GM21619 (cell line): ENCODE results near the gene KLK15.
A peak's percentile ranks its signal among the peaks of the same experiment; 100 is the strongest.
"Not testable (repeated sequence)": the region's sequence is repeated elsewhere in the genome, so short reads cannot be mapped to it uniquely, and the experiment has no call there.

ENCODE experiments used
- ATAC-seq: cut with Tn5 transposase; IDR thresholded peaks from one replicate; pipeline ENCODE4 v1.9.1; 2021; ENCODE audit not compliant: unreplicated experiment

The KLK15 gene

DNA sequence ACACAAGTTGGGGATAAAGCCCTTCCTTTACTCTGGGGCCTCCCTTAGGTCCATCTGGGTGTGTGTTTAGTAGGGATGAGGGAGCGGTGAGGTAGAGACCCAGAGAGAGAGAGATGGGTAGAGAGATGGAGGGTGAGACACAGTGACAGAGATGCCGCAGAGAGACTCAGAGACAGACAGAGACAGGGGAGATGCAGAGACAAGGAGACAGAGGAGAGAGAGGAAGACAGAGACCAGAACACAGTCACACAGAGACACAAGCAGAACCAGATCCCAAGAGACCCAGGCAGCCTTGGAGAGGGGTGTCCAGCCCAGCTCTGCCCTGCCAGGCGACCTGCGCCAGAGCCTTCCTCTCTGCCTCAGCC is 12.1 kb downstream of the KLK15 start:
- ATAC-seq: no peak

DNA sequence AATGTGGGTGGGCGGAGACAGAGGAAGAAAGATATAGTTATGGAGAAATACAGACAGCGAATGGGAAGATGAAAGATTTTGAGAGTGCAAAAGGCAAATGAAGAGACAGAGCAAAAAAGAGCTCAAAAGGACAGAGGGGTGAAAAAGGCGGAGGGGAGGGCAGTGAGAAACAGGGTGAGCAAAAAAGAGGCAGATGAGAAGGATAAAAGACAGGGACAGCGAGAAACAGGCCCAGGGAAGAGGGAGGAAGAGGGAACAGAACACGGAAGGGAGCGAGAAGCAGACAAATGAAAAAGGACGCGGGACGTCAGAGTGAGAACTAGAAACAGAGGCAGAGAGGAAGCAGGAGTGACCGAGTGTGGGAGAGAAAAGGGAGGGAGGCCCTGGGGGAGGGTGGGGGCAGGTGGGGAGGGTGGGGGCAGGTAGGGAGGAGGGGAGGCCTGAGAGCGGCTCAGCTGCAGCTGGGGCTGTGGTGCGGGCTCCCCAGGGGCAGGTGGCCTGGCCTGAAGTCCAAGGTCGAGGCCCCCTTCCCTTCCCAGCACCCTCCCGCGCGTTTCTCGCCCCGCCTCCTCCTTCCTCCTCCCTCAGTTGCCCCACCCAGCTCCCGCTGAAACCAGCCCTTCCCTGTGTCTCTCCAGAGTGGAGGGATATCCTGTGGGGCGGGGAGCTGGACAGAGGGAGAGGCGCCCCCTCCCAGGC is 12.7 kb downstream of the KLK15 start:
- no peak for ATAC-seq

DNA sequence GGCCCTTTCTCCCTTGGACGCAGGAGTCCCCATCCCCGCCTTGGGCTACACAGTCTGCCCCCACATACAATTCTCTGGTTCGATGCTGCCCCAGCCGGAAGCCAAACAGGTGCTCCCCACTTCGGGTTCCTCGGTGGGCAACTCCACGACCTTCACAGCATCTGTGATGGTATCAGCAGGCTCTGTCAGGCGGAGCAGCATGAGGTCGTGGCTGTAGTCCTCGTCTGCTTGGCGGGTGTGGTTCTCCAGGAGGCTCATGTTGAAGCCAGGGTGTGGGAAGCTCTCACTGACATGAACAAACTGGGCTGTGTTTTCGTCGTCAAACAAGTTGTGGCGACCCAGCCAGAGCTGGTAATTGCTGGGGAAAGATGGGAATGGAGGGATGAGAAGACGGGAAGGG is 13.3 kb downstream of the KLK15 start:
- no peak for ATAC-seq

- no peak for ATAC-seq
Measured at GRCh38 chr19:50819636-50820035, 13.7 kb downstream of the KLK15 start.

DNA sequence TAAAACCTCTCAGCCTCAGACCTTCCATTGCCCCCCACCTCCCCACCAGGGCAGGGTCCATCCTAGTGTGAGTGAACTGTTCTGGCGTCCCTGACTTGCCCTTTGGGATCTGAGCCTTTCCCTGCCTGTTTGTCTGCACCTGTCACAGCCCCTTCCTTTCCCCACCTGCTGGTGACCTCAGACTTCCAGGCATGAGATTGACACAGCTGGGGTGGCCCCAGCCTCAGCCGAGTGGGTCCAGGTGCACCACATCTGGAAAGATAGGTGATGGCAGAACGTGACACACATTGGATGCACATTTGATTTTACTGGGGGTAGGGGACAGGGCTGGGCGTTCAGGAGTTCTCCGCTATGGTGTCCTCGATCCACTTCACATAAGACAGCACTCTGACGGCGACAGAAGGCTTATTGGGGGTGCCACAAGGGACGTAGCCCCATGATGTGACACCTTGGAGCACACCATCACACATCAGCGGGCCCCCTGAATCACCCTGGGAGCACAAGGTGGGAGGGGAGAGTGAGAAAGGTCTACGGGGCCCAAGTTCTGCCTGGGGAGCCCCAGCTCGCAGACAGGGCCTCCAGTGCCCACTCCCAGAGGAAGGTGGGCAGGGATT is 14.4 kb downstream of the KLK15 start:
- no peak for ATAC-seq

- ATAC-seq: peak; percentile 45
Measured at GRCh38 chr19:50817941-50818858, 15.2 kb downstream of the KLK15 start.

DNA sequence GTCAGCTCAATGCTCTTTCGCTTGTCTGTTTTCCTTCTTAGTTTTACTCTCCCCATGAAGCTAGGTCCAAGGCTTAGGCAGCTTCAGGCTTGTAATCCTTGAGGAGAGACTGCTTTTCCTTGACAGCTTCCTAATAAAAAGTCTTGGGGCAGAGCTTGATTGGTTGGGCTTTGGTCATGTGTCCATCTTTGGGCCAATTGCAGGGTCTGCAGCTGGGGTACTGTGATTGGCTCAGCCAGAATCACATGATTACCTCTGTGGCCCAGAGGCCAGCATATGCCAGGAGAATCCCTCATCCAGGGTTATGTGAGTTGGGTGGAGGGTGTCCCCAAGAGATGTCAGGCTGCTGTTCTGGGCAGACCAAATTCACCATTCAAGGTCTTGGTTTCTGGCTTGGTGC is 17.9 kb downstream of the KLK15 start:
- no peak for ATAC-seq

DNA sequence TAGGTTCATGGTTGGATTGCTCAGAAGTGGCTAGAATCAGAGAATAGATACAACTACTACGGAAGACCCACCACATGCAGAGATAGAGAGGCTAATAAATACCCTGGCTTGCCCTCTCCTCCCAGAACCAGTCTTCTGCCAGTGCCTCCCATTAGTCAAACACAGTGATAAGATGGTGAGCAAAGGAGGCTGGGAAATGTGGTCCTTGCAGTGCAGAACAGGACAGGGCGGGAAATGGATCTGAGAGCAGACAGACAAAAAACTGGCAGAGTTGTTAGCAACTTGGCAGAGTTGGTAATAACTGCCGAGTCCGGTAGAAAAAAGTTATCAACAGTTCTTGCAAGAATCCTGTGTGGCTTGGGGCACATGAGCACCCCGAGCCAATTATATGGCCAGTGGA is 18.5 kb downstream of the KLK15 start:
- no peak for ATAC-seq

GRCh38 chr19:50812474-50812873 is 20.9 kb downstream of the KLK15 start:
- ATAC-seq: no peak

DNA sequence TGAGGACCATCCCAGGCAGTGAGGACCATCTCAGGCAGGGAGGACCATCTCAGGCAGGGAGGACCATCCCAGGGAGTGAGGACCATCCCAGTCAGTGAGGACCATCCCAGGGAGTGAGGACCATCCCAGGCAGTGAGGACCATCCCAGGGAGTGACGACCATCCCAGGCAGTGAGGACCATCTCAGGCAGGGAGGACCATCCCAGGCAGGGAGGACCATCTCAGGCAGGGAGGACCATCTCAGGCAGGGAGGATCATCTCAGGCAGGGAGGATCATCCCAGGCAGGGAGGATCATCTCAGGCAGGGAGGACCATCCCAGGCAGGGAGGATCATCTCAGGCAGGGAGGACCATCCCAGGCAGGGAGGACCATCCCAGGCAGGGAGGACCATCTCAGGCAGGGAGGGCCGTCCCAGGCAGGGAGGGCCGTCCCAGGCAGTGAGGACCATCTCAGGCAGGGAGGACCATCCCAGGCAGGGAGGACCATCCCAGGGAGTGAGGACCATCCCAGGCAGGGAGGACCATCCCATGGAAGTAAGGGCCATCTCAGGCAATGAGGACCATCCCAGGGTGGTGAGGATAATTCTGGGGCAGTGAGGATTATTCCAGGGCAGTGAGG is 21.6 kb downstream of the KLK15 start:
- not testable (repeated sequence) for ATAC-seq

- ATAC-seq: no peak
Measured at GRCh38 chr19:50808856-50809255, 24.5 kb downstream of the KLK15 start.

DNA sequence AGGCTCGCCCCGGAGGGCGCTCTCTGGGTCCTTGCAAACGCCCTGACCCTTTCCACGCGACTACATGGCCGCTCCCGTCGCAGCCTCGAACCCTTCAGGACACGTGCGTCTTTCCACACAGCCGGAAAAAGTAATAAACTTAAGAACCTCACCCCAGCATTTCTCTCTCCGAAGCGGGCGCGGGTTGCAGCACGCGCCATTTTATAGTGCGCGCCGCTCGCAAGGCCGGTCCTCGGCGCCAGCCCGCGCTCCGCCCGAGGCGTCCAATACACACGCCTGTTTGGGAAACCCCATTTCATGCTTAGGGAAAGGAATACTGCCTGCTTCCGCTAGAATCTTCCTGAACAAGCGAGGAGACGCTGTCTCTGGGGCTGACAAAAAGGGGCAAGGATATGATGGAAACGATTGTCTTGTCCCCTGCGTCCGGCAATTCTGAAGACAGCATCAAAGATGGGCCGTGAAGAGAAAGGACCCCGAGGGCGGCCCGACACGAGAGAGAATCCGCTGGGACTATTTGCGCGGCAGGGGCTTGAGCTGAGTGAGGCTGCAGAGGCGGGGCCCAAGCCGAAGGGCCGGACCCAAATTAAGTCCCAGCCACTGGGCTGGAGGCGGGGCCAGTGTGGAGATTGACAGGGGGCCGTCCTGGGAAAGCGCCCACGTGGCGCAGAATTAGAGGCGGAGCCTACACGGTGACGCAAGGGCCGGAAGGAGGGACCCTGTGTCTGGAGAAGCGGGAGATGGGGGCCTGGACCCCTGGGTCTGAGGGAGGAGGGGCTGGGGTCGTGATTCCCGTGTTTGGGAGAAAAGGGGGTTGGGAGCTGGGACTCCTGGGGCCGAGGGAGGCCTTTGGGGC is 28.7 kb downstream of the KLK15 start:
- peak; percentile 86 for ATAC-seq

DNA sequence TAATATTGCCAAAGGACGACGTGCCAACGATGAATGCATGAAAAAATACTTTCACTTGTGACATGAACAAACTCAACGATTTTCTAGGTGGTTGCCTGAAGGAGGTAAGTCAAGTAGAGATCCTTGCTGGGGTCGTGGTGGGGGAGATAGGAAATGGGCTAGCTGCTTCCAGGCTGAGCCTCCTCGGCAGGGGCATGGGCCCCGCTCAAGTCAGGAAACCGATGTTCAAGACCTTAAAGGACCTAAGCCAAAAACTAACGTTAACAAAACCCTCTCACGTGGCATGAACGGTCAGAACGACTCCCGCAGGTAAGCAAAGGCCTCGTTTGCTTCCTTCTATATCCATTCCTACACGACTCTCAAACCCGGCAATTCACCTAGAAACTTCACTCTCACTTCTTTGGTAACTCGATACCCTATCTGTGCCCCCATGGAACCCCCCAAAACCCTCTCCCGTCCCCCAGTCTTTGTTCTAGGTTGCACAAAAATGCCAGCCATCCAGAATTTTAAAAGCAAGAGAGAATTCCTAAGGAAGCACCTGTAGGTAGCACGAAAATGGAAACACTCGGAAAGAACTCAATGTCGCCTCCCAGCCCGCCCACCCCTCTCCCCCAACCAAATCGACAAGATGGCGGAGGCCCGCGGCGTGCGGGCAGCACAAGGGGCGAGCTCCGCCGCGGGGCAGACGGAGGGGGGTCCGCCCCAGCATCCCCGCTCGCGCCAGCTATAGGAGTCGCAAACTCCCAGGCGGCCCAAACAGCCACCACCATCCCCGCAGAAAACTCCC is 29.5 kb downstream of the KLK15 start:
- ATAC-seq: peak; percentile 5

DNA sequence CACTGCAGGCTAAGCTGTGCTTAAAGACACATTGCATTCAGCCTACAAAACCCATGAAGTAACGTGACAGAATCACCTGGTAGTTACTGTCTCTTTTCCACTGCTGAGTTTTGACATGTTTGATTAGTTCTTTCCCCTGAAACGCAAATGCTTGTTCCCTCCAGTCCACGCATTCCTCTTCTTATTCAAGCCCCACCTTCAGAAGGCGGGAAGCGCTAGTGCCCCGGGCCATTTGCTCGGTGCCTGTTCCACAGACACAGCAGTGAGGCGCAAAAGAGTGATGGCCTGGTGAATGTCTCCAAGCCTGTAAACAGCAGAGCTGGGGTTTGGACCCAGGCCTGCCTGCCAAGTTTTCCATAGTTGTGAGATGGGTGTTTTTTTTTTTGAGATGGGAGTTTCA is 32.3 kb downstream of the KLK15 start:
- no peak for ATAC-seq

DNA sequence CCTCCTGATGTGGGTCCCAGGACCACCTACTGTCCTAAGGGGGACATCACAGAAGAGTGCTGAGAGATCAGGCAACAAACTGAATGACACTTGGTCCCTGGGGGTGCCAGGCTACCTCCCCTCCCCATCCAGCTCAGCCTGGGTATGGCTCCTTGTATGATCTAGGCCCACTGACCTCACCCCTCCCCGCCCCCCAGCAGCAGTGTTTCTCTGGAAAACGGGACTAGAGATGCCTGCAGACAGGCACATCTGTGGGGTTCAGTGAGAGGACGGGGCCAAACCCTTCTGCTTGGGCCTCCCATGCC is 33.9 kb downstream of the KLK15 start:
- ATAC-seq: no peak

- no peak for ATAC-seq
Measured at GRCh38 chr19:50798659-50799546, 34.5 kb downstream of the KLK15 start.

GRCh38 chr19:50797781-50798658 is 35.4 kb downstream of the KLK15 start:
- no peak for ATAC-seq

GRCh38 chr19:50797429-50797780 is 36.0 kb downstream of the KLK15 start:
- ATAC-seq: no peak
